Measurements from ENCODE around the gene DNAH3.
"Not testable (repeated sequence)": the region's sequence is repeated elsewhere in the genome, so short reads cannot be mapped to it uniquely, and the experiment has no call there.

DNAH3 gene

GRCh38 chr16:21150375-21151001, at the start of gene DNAH3:
Gene DNAH3 (minus strand): TSS chr16:21150846. CDS start chr16:21150319, 527 bp downstream.
- DNase-seq, result no peak

- no peak for DNase-seq
These were observed 49.1 kb upstream of the DNAH3 start for GRCh38 chr16:21199607-21200218.

GRCh38 chr16:21197621-21198020, 47.0 kb upstream of the DNAH3 start:
- DNase-seq, result no peak

- DNase-seq, result no peak
These were observed 46.5 kb upstream of the DNAH3 start for GRCh38 chr16:21197112-21197511.

GRCh38 chr16:21195330-21195729, 44.7 kb upstream of the DNAH3 start:
- not testable (repeated sequence) for DNase-seq

- no peak for DNase-seq
These were observed 44.2 kb upstream of the DNAH3 start for GRCh38 chr16:21194771-21195301.

GRCh38 chr16:21192991-21193390, 42.3 kb upstream of the DNAH3 start:
- no peak for DNase-seq

GRCh38 chr16:21190599-21190998, 40.0 kb upstream of the DNAH3 start:
- no peak for DNase-seq

GRCh38 chr16:21190013-21190412, 39.4 kb upstream of the DNAH3 start:
- DNase-seq, result no peak

GRCh38 chr16:21189311-21189710, 38.7 kb upstream of the DNAH3 start:
- DNase-seq, result no peak

- no peak for DNase-seq
These were observed 35.7 kb upstream of the DNAH3 start for GRCh38 chr16:21186326-21186691.

- DNase-seq, result no peak
These were observed 35.1 kb upstream of the DNAH3 start for GRCh38 chr16:21185659-21186325.

GRCh38 chr16:21184834-21185233, 34.2 kb upstream of the DNAH3 start:
- peak; percentile 24 to 34 for DNase-seq

- DNase-seq, result no peak
These were observed 33.3 kb upstream of the DNAH3 start for GRCh38 chr16:21183995-21184394.

GRCh38 chr16:21179983-21180365, 29.3 kb upstream of the DNAH3 start:
- DNase-seq, result no peak

- DNase-seq, result no peak
These were observed 28.7 kb upstream of the DNAH3 start for GRCh38 chr16:21179126-21179982.

GRCh38 chr16:21175397-21175796, 24.8 kb upstream of the DNAH3 start:
- no peak for DNase-seq

- no peak for DNase-seq
These were observed 22.0 kb upstream of the DNAH3 start for GRCh38 chr16:21172650-21173049.

- not testable (repeated sequence) for DNase-seq
These were observed 19.5 kb upstream of the DNAH3 start for GRCh38 chr16:21170116-21170515.

GRCh38 chr16:21169249-21169981, 18.8 kb upstream of the DNAH3 start:
- no peak for DNase-seq

- DNase-seq, result no peak
These were observed 17.4 kb upstream of the DNAH3 start for GRCh38 chr16:21167929-21168602.

GRCh38 chr16:21167360-21167759, 16.7 kb upstream of the DNAH3 start:
- DNase-seq, result no peak
